Type B pancreatic cell (in vitro differentiated cells): ENCODE measurements around the gene EIF4ENIF1. TPM values are rescaled to one million over a fixed set of nuclear protein-coding genes. Genes with fewer than 3 reads are reported as not detected.

Experiments
- DNase-seq: peaks from one replicate; pipeline ENCODE4 v3.0.0; 2021; ENCODE audit warnings: mixed read lengths; ENCODE audit not compliant: unreplicated experiment; ENCODE audit errors: extremely low spot score
- H3K27ac Mint-ChIP-seq: 2 replicates; pipeline ENCODE4 v1.8.0; 2021; ENCODE audit warnings: mild to moderate bottlenecking, mixed read lengths
- H3K27me3 Mint-ChIP-seq: 2 replicates; pipeline ENCODE4 v1.8.0; 2021; ENCODE audit warnings: mixed read lengths
- H3K36me3 Mint-ChIP-seq: 2 replicates; pipeline ENCODE4 v1.8.0; 2021; ENCODE audit warnings: mixed read lengths
- H3K4me1 Mint-ChIP-seq: one replicate; pipeline ENCODE4 v1.8.0; 2021; ENCODE audit warnings: mixed read lengths; ENCODE audit not compliant: unreplicated experiment
- H3K4me3 Mint-ChIP-seq: 2 replicates; pipeline ENCODE4 v1.8.0; 2021; ENCODE audit warnings: mild to moderate bottlenecking, mixed read lengths
- H3K9me3 Mint-ChIP-seq: 2 replicates; pipeline ENCODE4 v1.8.0; 2021; ENCODE audit warnings: mixed read lengths
- total RNA-seq: library from RNA; stranded (reverse); gene quantifications from 2 replicates; pipeline ENCODE4 v1.2.1, GENCODE V29; 2021; ENCODE audit warnings: low replicate concordance
- TF ChIP-seq, protein P1 (sequence below): fragments of 200-600 bp; sonication (generic); conservative IDR thresholded peaks from 2 replicates; pipeline ENCODE4 v1.5.0; 2021; ENCODE audit warnings: antibody characterized with exemption, mild to moderate bottlenecking

The EIF4ENIF1 gene
- total RNA-seq, 1 donor from 2014 or later = 42.6 TPM

DNA sequence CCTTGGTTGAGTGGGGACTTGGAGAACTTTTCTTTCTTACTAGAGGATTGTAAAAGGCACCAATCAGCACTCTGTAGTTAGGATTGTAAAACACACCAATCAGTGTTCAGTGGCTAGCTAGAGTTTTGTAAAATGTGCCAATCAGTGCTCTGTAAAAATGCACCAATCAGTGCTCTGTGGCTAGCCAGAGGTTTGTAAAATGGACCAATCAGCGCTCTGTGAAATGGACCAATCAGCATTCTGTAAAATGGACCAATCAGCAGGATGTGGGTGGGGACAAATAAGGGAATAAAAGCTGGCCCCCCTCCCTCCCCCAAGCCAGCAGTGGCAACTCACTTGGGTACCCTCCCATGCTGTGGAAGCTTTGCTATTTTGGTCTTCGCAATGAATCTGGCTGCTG is 95.7 kb downstream of the EIF4ENIF1 start:
- DNase-seq = no peak
- TF ChIP-seq, protein P1, sequence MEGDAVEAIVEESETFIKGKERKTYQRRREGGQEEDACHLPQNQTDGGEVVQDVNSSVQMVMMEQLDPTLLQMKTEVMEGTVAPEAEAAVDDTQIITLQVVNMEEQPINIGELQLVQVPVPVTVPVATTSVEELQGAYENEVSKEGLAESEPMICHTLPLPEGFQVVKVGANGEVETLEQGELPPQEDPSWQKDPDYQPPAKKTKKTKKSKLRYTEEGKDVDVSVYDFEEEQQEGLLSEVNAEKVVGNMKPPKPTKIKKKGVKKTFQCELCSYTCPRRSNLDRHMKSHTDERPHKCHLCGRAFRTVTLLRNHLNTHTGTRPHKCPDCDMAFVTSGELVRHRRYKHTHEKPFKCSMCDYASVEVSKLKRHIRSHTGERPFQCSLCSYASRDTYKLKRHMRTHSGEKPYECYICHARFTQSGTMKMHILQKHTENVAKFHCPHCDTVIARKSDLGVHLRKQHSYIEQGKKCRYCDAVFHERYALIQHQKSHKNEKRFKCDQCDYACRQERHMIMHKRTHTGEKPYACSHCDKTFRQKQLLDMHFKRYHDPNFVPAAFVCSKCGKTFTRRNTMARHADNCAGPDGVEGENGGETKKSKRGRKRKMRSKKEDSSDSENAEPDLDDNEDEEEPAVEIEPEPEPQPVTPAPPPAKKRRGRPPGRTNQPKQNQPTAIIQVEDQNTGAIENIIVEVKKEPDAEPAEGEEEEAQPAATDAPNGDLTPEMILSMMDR = no peak
- Mint-ChIP-seq H3K27me3 (no peaks in the 10 kb centered on the region), H3K4me1 (peaks cover 4% of the 10 kb centered on the region), H3K27ac (no peak overlapping the region), H3K36me3 (no peaks in the 10 kb centered on the region), H3K4me3 (no peak overlapping the region), H3K9me3 (peaks cover 5% of the 10 kb centered on the region)

Other genes with a start within 250 kb of the EIF4ENIF1 start
- gene PIK3IP1, start 197.4 kb downstream of the EIF4ENIF1 start, total RNA-seq = 21.0 and 36.8 TPM in 2 replicates
- 40.9 and 57.8 TPM in 2 replicates for gene PATZ1, start 143.5 kb downstream of the EIF4ENIF1 start, total RNA-seq
- 72.9 and 74.1 TPM in 2 replicates for gene DRG1, start 90.2 kb downstream of the EIF4ENIF1 start, total RNA-seq
- 28.7 and 50.3 TPM in 2 replicates for gene SFI1, start 6.7 kb upstream of the EIF4ENIF1 start, total RNA-seq
- gene PISD, start 172.4 kb upstream of the EIF4ENIF1 start, total RNA-seq = 39.5 and 47.6 TPM in 2 replicates